Heart right ventricle (tissue), 16 donors: ENCODE data around the gene GPAT3. TPM values are rescaled to one million over a fixed set of nuclear protein-coding genes. Genes with fewer than 3 reads are reported as not detected.

Experiments
- ATAC-seq, 8 donors: fragments of 200-7000 bp; cut with Tn5 transposase; one replicate each; pipeline ENCODE4 v1.9.1; 2020; ENCODE audit warnings: mild to moderate bottlenecking in 8 of 8, moderate library complexity in 8 of 8, moderate number of reproducible peaks in 1 of 8
- DNase-seq, 2 donors: peaks; one replicate each; pipeline ENCODE4 v3.0.0-alpha.2; 2020
- H3K27ac ChIP-seq, 10 donors: fragments of 200-600 bp; sonication (generic) in 2 of 10; one replicate each; pipeline versions ENCODE4 v1.5.0 to v1.8.0; 2020 to 2022; ENCODE audit warnings: mild to moderate bottlenecking in 3 of 10
- H3K27me3 ChIP-seq, 7 donors: fragments of 200-600 bp; one replicate each; pipeline ENCODE4 v1.8.0; 2021 to 2022; ENCODE audit warnings: mild to moderate bottlenecking in 2 of 7
- H3K36me3 ChIP-seq, 9 donors: fragments of 200-600 bp; sonication (generic) in 1 of 9; one replicate each; pipeline versions ENCODE4 v1.5.0 to v1.8.0; 2020 to 2022; ENCODE audit warnings: mild to moderate bottlenecking in 2 of 9
- H3K4me1 ChIP-seq, 9 donors: fragments of 200-600 bp; sonication (generic) in 1 of 9; one replicate each; pipeline versions ENCODE4 v1.5.0 to v1.8.0; 2020 to 2022; ENCODE audit warnings: mild to moderate bottlenecking in 4 of 9
- H3K4me3 ChIP-seq, 10 donors: fragments of 200-600 bp; sonication (generic) in 2 of 10; one replicate each; pipeline versions ENCODE4 v1.5.0 to v1.8.0; 2020 to 2022; ENCODE audit warnings: mild to moderate bottlenecking in 7 of 10, moderate library complexity in 2 of 10
- H3K9me3 ChIP-seq, 11 donors: fragments of 200-600 bp in 10 of 11; sonication (generic) in 2 of 11; one replicate each; pipeline versions ENCODE4 v1.5.0 to v1.8.0; 2013 to 2022; ENCODE audit warnings: mild to moderate bottlenecking in 2 of 11, control low read depth in 1 of 11, moderate library complexity in 1 of 11
- CTCF ChIP-seq, 9 donors: fragments of 200-600 bp; sonication (generic) in 2 of 9; IDR thresholded peaks; one replicate each; pipeline versions ENCODE4 v1.5.0 to v1.8.0; 2021 to 2022; ENCODE audit warnings: antibody characterized with exemption in 9 of 9, mild to moderate bottlenecking in 5 of 9, moderate library complexity in 1 of 9
- WGBS, 2 donors: extraction: QIAGEN DNeasy Blood & Tissue Kit; methylation state at CpG; one replicate each; pipeline ENCODE4 v1.1.7; 2013; ENCODE audit warnings: inconsistent platforms in 1 of 2; 5-methylcytosine and 5-hydroxymethylcytosine counted together
- intact Hi-C, 10 donors: fragments of 100-400 bp; cut with DNase I; formaldehyde crosslinking; loops; one replicate each; pipeline versions ENCODE4 v1.11.1 to v1.14.2; 2022
- polyA plus RNA-seq, 2 donors: library from polyadenylated mRNA; stranded (reverse); fragments of 200-250 nt; gene quantifications; one replicate each; pipeline ENCODE4 v1.2.3, GENCODE V29; 2013
- total RNA-seq, 10 donors: library from RNA; stranded (reverse); fragmentation: NEBNext Ultra II Directional in 3 of 10; extraction: Animal tissue kit (Norgen Biotek cat#: 25700) in 3 of 10; gene quantifications; one replicate each; pipeline versions ENCODE4 v1.2.1 to v1.2.4, GENCODE V29; 2021 to 2023
- donor health status: Arrhythmogenic right ventricular cardiomyopathy.
- donor health status: ischemic (EF 13 %, LVEDD 7.1; RV severe dilation, severe dysfunction).
- donor health status: healthy with polysubstance abuse.
- donor health status: DM: no; HTN: yes; CAD: no.
- donor health status: DM: no; HTN: no; CAD: no.
- donor health status: ischemic (EF 25% LVEDD 6.9; RV normal size, moderate dysfunction).
- donor health status: ischemic (EF 25% LVEDD 5.7; RV mildly dilated, moderate dysfunction).
- donor health status: healthy.
- donor health status: DM: yes; HTN: yes; CAD: no.
- donor health status: Ischemic cardiomyopathy.
- donor health status: ischemic (EF 35%, LVEDD 5.7; RV mildly dilated, moderate dysfunction).
- donor health status: nonischemic (EF 11% LVEDD 7.7; RV severe dilation, severe dysfunction).
- donor health status: DM: yes; HTN: yes; CAD: no.
- donor health status: PGD.
- donor health status: ischemic (EF 29% LVEDD 5.4; RV normal size, mild dysfunction).
- donor health status: nonischemic (EF 23%, LVEDD 6.1; RV moderate dilation, normal function).

GPAT3 gene
- total and polyA plus RNA-seq, 12 donors, result 22.2 to 82.6 (median 48.8) TPM

GRCh38 chr4:83516042-83516772 lies 19.7 kb upstream of the GPAT3 start:
- Histone ChIP-seq H3K36me3 (no peaks in the 10 kb centered on the region), H3K9me3 (no peaks in the 10 kb centered on the region), H3K4me1 (no peaks in the 10 kb centered on the region), H3K27ac (no peak overlapping the region), H3K27me3 (no peaks in the 10 kb centered on the region), H3K4me3 (no peak overlapping the region)
- TF ChIP-seq CTCF (IDR thresholded peaks at IDR 0.05), result no peak
- ATAC-seq (peak in 2 of 8 donors; percentile 12 to 72), DNase-seq (no peak)
- WGBS, 2 donors, result 65 to 79% methylated on average over 3 of the region's 3 CpGs
- intact Hi-C loops, result no loop called here

DNA sequence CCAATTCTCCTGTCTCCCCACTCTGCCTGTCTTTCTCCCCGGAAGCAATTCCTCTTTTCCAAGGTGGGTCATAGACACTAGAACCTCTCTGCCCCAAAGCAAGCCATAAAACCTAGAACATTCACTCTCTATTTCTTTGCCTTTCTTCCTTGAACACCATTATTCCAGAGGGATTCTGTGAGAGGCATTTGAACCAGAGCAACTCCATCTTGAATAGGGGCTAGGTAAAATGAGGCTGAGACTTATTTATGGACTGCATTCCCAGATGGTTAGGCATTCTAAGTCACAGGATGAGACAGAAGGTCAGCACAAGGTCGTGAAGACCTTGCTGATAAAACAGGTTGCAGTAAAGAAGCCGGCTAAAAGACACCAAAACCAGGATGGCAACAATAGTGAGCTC lies 13.7 kb upstream of the GPAT3 start:
- ATAC-seq (no peak), DNase-seq (no peak)
- H3K36me3 ChIP-seq, result no peaks in the 10 kb centered on the region
- no peaks in the 10 kb centered on the region for H3K4me1 ChIP-seq
- H3K27me3 ChIP-seq, result no peaks in the 10 kb centered on the region
- H3K4me3 ChIP-seq, result no peak overlapping the region
- peaks cover 0 to 13% (median 0%) of the 10 kb centered on the region in 11 donors for H3K9me3 ChIP-seq
- no peak overlapping the region for H3K27ac ChIP-seq
- WGBS, 2 donors, result 45 to 53% methylated on average over 3 of the region's 3 CpGs
- intact Hi-C loops, result no loop called here
- no peak for TF ChIP-seq CTCF (IDR thresholded peaks at IDR 0.05)

DNA sequence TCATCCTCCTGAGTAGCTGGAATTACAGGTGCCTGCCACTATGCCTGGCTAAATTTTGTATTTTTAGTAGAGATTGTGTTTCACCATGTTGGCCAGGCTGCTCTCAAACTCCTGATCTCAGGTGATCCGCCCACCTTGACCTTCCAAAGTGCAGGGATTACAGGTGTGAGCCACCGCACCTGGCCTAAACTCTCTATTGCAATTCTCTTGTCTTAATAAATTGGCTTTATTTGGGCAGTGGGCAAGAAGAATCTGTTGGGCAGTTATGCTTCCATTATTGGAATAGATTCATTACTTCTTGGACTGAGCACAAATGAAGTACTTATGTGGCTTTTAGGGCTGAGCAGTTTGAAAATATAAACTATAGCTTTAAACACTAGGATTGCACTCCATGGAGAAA lies 8.2 kb upstream of the GPAT3 start:
- DNase-seq (no peak), ATAC-seq (no peak)
- H3K27ac ChIP-seq, result no peak overlapping the region
- intact Hi-C loops, result no loop called here
- peaks cover 0 to 19% (median 3%) of the 10 kb centered on the region in 7 donors for H3K27me3 ChIP-seq
- H3K4me3 ChIP-seq, result no peak overlapping the region
- 80 to 85% methylated on average over 2 of the region's 2 CpGs for WGBS, 2 donors
- H3K36me3 ChIP-seq, result no peaks in the 10 kb centered on the region
- no peak for TF ChIP-seq CTCF (IDR thresholded peaks at IDR 0.05)
- H3K9me3 ChIP-seq, result peaks cover 0 to 27% (median 3%) of the 10 kb centered on the region in 11 donors
- no peaks in the 10 kb centered on the region for H3K4me1 ChIP-seq

GRCh38 chr4:83536362-83537272 lies 709 bp downstream of the GPAT3 start:
- intact Hi-C loops, result loop anchor here in 4 of 10 donors (5.0 kb wide), 5 partner anchors 41 to 91 kb away; no protein-coding TSS in a partner anchor
- ATAC-seq, result peak; percentile 46 to 82 (median 52)
- H3K4me3 ChIP-seq, result peak overlapping the region; percentile 51 to 86 (median 74)
- no peak for TF ChIP-seq CTCF (IDR thresholded peaks at IDR 0.05)
- H3K36me3 ChIP-seq, result peaks cover 0 to 3% (median 0%) of the 10 kb centered on the region in 9 donors
- H3K27ac ChIP-seq, result peak overlapping the region; percentile 68 to 96 (median 90)
- WGBS, 2 donors, result 3 to 8% methylated on average over 44 to 46 of the region's 46 CpGs
- no peaks in the 10 kb centered on the region for H3K9me3 ChIP-seq
- peaks cover 0 to 31% (median 16%) of the 10 kb centered on the region in 9 donors for H3K4me1 ChIP-seq
- no peak for DNase-seq
- peaks cover 0 to 32% (median 0%) of the 10 kb centered on the region in 7 donors for H3K27me3 ChIP-seq
